Glutamatergic neuron (in vitro differentiated cells): Measurements from ENCODE around the gene GJA1. TPM values are rescaled to one million over a fixed set of nuclear protein-coding genes. Genes with fewer than 3 reads are reported as not detected.
"Not testable (repeated sequence)": the region's sequence is repeated elsewhere in the genome, so short reads cannot be mapped to it uniquely, and the experiment has no call there.

Source experiments
- DNase-seq: peaks from one replicate; pipeline ENCODE4 v3.0.0; 2022
- H3K27ac Mint-ChIP-seq: one replicate; pipeline ENCODE4 v1.8.0; 2020; ENCODE audit warnings: mild to moderate bottlenecking, mixed read lengths, inconsistent platforms; ENCODE audit not compliant: unreplicated experiment
- H3K27me3 Mint-ChIP-seq: one replicate; pipeline ENCODE4 v1.8.0; 2020; ENCODE audit warnings: mild to moderate bottlenecking, moderate library complexity, mixed read lengths, inconsistent platforms; ENCODE audit not compliant: unreplicated experiment
- H3K36me3 Mint-ChIP-seq: one replicate; pipeline ENCODE4 v1.8.0; 2020; ENCODE audit warnings: mild to moderate bottlenecking, mixed read lengths, inconsistent platforms; ENCODE audit not compliant: unreplicated experiment
- H3K4me1 Mint-ChIP-seq: one replicate; pipeline ENCODE4 v1.8.0; 2020; ENCODE audit warnings: mild to moderate bottlenecking, low read depth, mixed read lengths, inconsistent platforms; ENCODE audit not compliant: unreplicated experiment
- H3K4me3 Mint-ChIP-seq: one replicate; pipeline ENCODE4 v1.8.0; 2020; ENCODE audit warnings: mild to moderate bottlenecking, mixed read lengths, inconsistent platforms; ENCODE audit not compliant: unreplicated experiment
- H3K9me3 Mint-ChIP-seq: one replicate; pipeline ENCODE4 v1.8.0; 2020; ENCODE audit warnings: mild to moderate bottlenecking, moderate library complexity, mixed read lengths, inconsistent platforms; ENCODE audit not compliant: unreplicated experiment
- CTCF ChIP-seq: fragments of 200-600 bp; sonication (generic); IDR thresholded peaks from one replicate; pipeline ENCODE4 v1.5.0; 2021; ENCODE audit not compliant: partially characterized antibody, unreplicated experiment
- long read RNA-seq: library from polyadenylated mRNA; unstranded; transcript quantifications from one replicate; pipeline ENCODE4 v2.0.0, GENCODE V29; 2020; ENCODE audit not compliant: unreplicated experiment
- total RNA-seq: library from RNA; stranded (reverse); fragmentation: NEBNext Ultra II Directional; extraction: Animal tissue kit (Norgen Biotek cat#: 25700); gene quantifications from one replicate; pipeline ENCODE4 v1.2.1, GENCODE V29; 2021; ENCODE audit not compliant: unreplicated experiment

Gene GJA1
- total RNA-seq, result 19.4 TPM
- long read RNA-seq, result 0 reads

DNA sequence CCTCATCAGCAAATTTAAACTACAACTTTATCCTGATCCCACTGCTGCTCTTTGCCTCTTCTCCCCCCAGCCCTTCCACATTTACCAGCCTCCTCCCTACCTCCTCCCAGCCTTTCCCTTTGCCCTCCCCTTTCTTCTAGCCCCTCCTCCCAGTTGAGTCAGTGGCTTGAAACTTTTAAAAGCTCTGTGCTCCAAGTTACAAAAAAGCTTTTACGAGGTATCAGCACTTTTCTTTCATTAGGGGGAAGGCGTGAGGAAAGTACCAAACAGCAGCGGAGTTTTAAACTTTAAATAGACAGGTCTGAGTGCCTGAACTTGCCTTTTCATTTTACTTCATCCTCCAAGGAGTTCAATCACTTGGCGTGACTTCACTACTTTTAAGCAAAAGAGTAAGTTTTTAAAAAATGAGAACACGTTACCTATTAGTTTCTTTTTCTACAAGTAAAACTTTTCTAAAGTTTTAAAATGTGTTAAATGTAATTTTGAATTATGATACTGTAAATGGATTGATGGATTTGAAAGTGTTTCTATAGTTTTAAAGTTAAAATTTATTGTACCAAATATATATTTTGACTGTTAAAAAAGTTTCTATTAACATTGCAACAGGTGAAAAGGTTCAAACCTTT, at the start of gene GJA1:
GJA1 (plus strand) TSS at position 203 of the 626 bp plus-strand sequence. CDS start 11,202 bp downstream, outside the sequence.
- Mint-ChIP-seq H3K27ac (peak within 1 kb of the TSS; percentile 82), H3K4me3 (peak within 1 kb of the TSS; percentile 94), H3K36me3 (no peaks in the 10 kb centered on the region), H3K27me3 (no peaks in the 10 kb centered on the region), H3K9me3 (peaks cover 2% of the 10 kb centered on the region), H3K4me1 (peaks cover 22% of the 10 kb centered on the region)
- no peak for DNase-seq
- TF ChIP-seq CTCF, result no peak

- H3K27me3 Mint-ChIP-seq, H3K9me3 Mint-ChIP-seq, H3K36me3 Mint-ChIP-seq, DNase-seq, H3K27ac Mint-ChIP-seq, H3K4me3 Mint-ChIP-seq, H3K4me1 Mint-ChIP-seq: not testable (repeated sequence)
Observed at GRCh38 chr6:121386551-121386950, 48.9 kb upstream of the GJA1 start.

DNA sequence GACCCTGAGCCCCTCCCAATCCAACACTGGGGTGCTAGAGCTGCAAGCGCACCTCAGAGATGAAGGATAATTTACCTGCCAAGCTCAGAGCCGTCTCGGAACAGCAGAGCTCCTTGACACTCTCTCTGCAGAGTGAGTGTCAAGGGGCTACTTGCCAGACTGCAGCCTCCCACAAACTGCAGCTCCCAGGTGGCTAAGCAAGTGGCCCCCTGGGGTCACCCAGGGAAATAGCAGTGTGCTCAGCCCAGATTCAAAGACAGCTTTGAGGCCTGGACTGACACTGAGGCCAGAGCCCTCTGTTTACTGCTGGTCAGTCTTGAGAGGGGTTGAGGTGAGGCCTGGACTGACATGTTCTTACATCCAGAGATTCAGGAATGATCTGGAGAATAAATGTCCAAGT, 46.0 kb upstream of the GJA1 start:
- Mint-ChIP-seq H3K27me3 (peaks cover 4% of the 10 kb centered on the region), H3K9me3 (no peaks in the 10 kb centered on the region), H3K36me3 (no peaks in the 10 kb centered on the region), H3K27ac (no peak overlapping the region), H3K4me1 (no peaks in the 10 kb centered on the region), H3K4me3 (no peak overlapping the region)
- no peak for TF ChIP-seq CTCF
- DNase-seq, result no peak

DNA sequence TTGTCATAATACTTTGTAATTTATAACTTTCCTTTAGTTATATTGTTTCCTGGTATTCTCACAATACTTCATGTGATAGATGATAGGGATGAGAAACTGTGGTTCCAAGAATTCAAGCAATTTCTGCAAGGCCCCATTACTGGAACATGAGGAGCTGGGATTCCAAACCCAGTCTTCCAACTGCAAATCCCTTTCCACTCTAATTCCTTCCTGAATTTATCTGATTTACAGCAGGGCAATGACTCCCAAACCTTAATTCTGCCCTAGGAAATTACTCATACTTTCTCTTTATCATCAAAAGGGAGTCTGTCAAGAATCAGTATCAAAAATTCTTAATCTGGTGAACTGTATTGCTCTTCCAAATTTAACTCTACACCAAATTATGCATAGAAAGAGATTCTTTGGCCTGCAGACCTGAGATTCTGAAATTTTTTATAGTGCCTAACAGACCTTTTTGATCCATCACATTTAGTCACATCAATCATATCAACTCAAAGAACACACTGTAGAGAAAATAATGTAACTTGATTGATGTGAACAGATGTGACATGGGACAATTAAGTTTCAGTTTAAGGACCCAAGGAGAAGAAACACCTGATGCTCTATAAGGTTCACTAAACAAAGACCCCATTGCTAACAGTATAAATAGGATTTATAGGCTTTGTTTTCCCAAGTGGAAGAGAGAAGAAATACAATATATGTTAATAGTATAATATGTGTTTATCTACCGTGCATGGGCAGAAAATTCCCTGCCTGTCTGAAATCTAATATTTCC, 41.5 kb upstream of the GJA1 start:
- Mint-ChIP-seq H3K27me3 (peaks cover 5% of the 10 kb centered on the region), H3K27ac (no peak overlapping the region), H3K4me1 (no peaks in the 10 kb centered on the region), H3K36me3 (no peaks in the 10 kb centered on the region), H3K4me3 (no peak overlapping the region), H3K9me3 (no peaks in the 10 kb centered on the region)
- TF ChIP-seq CTCF, result no peak
- DNase-seq, result no peak

DNA sequence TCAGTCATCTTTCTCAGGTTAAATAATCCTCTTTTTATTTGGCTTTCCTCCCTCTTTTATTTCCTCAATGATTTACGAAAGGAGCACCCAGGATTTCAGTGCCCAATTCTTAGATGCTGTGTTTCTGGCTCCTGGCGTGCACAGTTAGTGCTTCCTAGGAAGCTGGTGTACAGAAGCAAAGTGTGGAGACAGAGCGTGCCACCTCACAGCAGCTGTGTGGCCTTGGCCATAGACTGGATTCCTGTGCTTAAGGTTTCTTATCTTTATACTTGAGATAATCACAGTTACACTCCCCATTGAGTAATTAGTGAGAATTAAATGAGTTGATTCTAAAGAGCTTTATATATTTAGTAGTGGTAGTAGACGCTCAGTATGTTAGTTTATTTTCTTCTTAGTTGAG, 39.7 kb upstream of the GJA1 start:
- H3K4me3 Mint-ChIP-seq, result no peak overlapping the region
- no peaks in the 10 kb centered on the region for H3K4me1 Mint-ChIP-seq
- no peaks in the 10 kb centered on the region for H3K9me3 Mint-ChIP-seq
- peaks cover 3% of the 10 kb centered on the region for H3K27me3 Mint-ChIP-seq
- DNase-seq, result no peak
- H3K36me3 Mint-ChIP-seq, result no peaks in the 10 kb centered on the region
- no peak for TF ChIP-seq CTCF
- no peak overlapping the region for H3K27ac Mint-ChIP-seq

- not testable (repeated sequence) for H3K27ac Mint-ChIP-seq, H3K4me3 Mint-ChIP-seq, DNase-seq, H3K27me3 Mint-ChIP-seq, H3K9me3 Mint-ChIP-seq, H3K4me1 Mint-ChIP-seq, H3K36me3 Mint-ChIP-seq
Observed at GRCh38 chr6:121397188-121397587, 38.3 kb upstream of the GJA1 start.
